H1 (cell line): ENCODE results near the gene SPAG8. TPM values are rescaled to one million over a fixed set of nuclear protein-coding genes. Genes with fewer than 3 reads are reported as not detected.

Experiments used
- ATF2 ChIP-seq: IDR thresholded peaks from 2 replicates; pipeline ENCODE4 v1.6.1; 2012; ENCODE audit warnings: low read length, inconsistent platforms
- FOSL1 ChIP-seq: IDR thresholded peaks from 2 replicates; pipeline ENCODE4 v1.6.1; 2011; ENCODE audit warnings: mild to moderate bottlenecking, low read depth, low read length, moderate library complexity; ENCODE audit not compliant: insufficient read depth
- JUN ChIP-seq: IDR thresholded peaks from 2 replicates; pipeline ENCODE4 v1.6.1; 2011; ENCODE audit warnings: low read depth, mild to moderate bottlenecking, improper control_type of control experiment, low read length
- JUND ChIP-seq: IDR thresholded peaks from 2 replicates; pipeline ENCODE4 v1.6.1; 2011; ENCODE audit warnings: mild to moderate bottlenecking, improper control_type of control experiment, low read length
- KDM5A ChIP-seq: fragments of 200-600 bp; IDR thresholded peaks from 2 replicates; pipeline ENCODE4 v1.7.1; 2012; ENCODE audit warnings: mild to moderate bottlenecking, low read length, inconsistent platforms, mixed read lengths
- RAD21 ChIP-seq, 2 experiments: IDR thresholded peaks in 1 of 2; conservative IDR thresholded peaks in 1 of 2; 2 replicates each; pipeline ENCODE4 v1.6.1; 2011; ENCODE audit warnings: low read depth in 2 of 2, low read length in 2 of 2, improper control_type of control experiment in 1 of 2, inconsistent platforms in 1 of 2, mild to moderate bottlenecking in 1 of 2, moderate library complexity in 1 of 2
- RNF2 ChIP-seq: fragments of 200-900, 300-1000 bp; sonication (generic); IDR thresholded peaks from 2 replicates; pipeline ENCODE4 v1.7.1; 2016; ENCODE audit warnings: borderline replicate concordance, low read depth, mild to moderate bottlenecking, antibody characterized with exemption, low read length; ENCODE audit not compliant: poor library complexity, severe bottlenecking; ENCODE audit errors: missing control alignments
- SP2 ChIP-seq: IDR thresholded peaks from 2 replicates; pipeline ENCODE4 v1.6.1; 2012; ENCODE audit warnings: mild to moderate bottlenecking, low read length, inconsistent platforms
- TEAD4 ChIP-seq: IDR thresholded peaks from 2 replicates; pipeline ENCODE4 v1.6.1; 2012; ENCODE audit warnings: low read depth, low read length, inconsistent platforms, mixed read lengths
- USF2 ChIP-seq: IDR thresholded peaks from 2 replicates; pipeline ENCODE4 v1.6.1; 2011; ENCODE audit warnings: low read length, improper control_type of control experiment
- polyA plus RNA-seq, 7 experiments: library from polyadenylated mRNA; depleted of rRNA in 3 of 7; stranded (reverse) in 5 of 7; unstranded in 2 of 7; fragments of >200 nt in 5 of 7; fragments of 200-250 nt in 2 of 7; gene quantifications; 1 replicate in 5 of 7; 2 replicates in 1 of 7; 4 replicates in 1 of 7; pipeline versions ENCODE4 v1.2.1 to v1.2.3, GENCODE V29; 2011 to 2013; ENCODE audit warnings: missing spikeins in 2 of 7, mixed read lengths in 2 of 7
- total RNA-seq: library from RNA; stranded (reverse); fragmentation: NEBNext Ultra II Directional; extraction: Animal tissue kit (Norgen Biotek cat#: 25700); gene quantifications from 2 replicates; pipeline ENCODE4 v1.2.1, GENCODE V29; 2021

Gene SPAG8
- total and polyA plus RNA-seq, 2 of the 8 experiments (the other 6 are each of a cell fraction or from before 2014, with no cell fraction given) = 0.37 to 0.44 TPM

GRCh38 chr9:35813434-35814105, 1.5 kb upstream of the SPAG8 start (continued):
- 0 out of 2 replicates have a peak, but pooled peaks have one; percentile 16 for TF ChIP-seq TEAD4
- TF ChIP-seq KDM5A = no peak
- no peak for TF ChIP-seq FOSL1
- no peak for TF ChIP-seq USF2
- no peak for TF ChIP-seq RNF2
- TF ChIP-seq JUN = no peak
- no peak for TF ChIP-seq ATF2
- no peak for TF ChIP-seq JUND
- TF ChIP-seq SP2 = no peak
- peak; percentile 19 to 42; a peak in 3 of 4 replicates for TF ChIP-seq RAD21 (IDR thresholded peaks at IDR 0.05 in 1 of 2, conservative IDR thresholded peaks at IDR 0.05 in 1 of 2; ENCODE audit: low read depth in 2 of 2, low read length in 2 of 2)
